GM19395 (cell line): ENCODE measurements around the gene WDR90.
A peak's percentile ranks its signal among the peaks of the same experiment; 100 is the strongest.

Source experiments
- ATAC-seq: cut with Tn5 transposase; IDR thresholded peaks from one replicate; pipeline ENCODE4 v1.9.1; 2021; ENCODE audit warnings: mild to moderate bottlenecking, moderate library complexity; ENCODE audit not compliant: unreplicated experiment

The WDR90 gene

DNA sequence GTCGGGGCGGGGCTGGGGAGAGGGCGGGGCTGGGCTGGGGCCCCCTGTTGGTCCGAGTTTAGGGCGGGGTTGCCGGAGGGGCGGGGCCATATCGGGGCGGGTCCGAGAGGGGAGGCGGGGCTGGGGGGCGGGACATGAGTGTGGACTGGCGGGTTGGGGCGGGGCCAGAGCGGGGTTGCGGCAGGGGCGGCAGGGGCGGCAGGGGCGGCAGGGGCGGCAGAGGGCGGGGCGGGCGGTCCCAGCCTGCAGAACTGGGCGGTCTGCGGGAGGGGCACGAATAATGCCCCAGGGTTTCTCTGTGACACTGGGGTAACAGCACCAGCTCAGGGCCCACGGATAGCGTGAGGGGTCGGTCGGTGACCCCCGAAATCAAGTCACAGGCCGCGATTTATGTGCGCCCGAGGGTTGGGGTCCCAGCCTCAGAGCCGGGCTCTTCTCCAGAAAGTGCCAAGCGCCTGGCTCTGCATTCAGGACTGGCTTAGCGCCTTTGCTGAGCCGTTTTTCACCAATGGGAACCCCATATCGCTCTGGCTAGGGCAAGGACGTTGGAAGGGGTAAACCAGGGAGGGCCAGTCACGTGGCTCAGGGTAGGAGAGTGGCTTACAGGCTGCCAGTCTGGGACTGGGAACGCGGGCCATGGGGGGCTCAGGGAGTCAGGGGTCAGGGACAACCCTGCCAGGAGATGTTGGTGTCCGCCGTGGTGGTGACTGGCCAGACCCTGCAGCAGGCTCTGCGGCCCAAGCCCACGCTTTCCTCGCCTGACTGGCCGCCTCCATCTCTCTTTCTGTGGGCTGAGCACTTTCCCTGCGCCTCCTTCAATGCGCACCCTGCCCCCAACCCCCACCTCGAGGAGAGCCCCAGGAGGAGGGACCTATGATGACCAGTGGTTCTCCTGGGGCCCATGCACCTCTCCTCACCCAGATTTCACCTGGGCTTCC is 11.8 kb upstream of the WDR90 start:
- ATAC-seq: no peak

DNA sequence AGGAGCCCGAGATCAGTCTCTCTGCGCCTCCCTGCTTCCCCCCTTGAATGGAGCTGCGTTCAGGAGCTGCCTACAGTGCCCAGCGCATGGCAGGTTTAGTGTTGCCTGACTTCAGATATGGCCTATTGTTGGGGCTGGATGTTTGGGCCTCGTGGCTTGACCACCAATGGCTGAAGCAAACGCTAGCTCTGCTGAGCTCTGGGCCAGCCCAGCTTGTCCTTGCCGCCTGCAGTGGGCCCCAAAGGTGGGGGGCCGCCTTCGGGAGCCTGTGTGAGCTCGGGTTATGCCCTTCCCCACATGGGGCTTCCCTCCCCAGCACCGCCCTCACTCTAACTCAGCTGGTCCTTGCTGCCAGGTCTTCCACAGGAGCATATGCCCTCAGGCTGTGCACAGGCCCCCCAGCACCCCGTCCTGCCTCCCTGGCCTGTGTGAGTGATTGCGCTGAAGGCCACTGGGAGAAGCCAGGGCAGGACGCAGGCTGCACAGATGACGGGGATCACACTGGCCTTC is 11.1 kb upstream of the WDR90 start:
- no peak for ATAC-seq

DNA sequence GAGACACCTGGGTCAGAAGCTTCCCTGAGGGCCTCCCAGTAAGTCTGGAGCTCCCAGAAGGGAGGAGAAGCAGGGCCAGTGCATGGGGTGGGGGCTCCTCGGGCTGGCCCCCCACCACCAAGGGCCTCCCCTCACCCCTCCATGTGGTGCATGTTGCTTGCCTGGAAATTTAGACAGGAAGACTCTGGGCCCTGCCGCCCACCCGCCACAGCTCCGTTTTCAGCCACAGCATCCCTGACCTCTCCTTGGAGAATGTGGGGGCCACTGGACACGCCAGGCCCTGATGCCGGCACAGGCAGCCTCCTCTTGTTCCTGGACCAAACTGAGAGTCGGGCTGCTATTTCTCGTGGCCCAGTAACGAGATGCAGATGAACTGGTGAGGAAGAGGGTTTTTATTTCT is 10.3 kb upstream of the WDR90 start:
- ATAC-seq: no peak

DNA sequence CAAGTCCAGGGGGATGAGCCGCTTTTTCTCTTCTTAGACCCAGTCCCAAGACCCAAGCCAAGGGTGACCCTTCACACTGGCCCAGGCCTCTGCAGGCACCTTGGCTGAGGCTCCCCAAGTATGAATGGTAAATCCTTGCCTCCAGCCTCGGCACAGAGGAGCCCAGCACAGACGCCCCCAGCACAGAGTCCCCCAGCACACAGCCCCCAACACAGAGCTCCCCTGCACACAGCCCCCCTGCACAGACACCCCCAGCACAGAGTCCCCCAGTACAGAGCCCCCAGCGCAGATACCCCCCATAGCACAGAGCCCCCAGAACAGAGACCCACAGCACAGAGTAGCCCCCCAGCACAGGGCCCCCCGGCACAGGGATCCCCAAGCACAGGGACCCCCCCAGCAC is 8.6 kb upstream of the WDR90 start:
- no peak for ATAC-seq

DNA sequence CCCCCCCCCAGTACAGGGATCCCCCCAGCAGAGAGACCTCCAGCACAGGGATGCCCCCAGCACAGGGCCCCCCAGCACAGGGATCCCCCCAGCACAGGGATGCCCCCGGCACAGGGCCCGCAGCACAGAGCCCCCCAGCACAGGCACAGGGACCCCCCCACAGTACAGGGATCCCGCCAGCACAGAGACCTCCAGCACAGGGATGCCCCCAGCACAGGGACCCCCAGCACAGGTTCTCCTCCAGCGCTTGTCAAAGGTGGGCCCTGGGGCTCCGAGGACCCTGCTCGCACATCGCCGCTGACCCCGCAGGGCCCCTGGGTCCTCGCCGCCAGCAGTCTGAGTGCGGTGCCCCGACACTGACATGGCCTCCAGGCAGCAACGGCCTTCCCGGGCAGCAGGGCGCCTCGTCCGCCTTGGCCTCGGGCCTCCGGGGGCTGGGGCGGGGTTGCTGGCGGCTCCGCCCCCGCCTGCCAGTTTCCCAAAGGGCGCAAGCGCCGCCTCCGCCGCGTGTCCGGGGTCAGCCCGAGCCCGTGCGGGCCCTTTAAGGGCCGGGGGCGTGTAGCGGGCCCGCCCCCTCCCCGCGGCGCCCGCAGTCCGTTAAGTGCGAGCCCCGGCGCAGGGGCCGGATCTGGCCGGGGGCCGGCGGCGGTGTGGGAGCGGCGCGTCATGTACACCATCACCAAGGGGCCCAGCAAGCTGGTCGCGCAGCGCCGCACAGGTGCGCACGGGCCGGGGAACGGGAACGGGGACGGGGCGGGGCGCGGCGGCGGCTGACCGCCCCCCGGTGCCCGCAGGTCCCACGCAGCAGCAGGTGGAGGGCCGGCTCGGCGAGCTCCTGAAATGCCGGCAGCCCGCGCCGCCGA is 7.6 kb upstream of the WDR90 start, which contains the start of gene MCRIP2:
TSS of gene MCRIP2 (plus strand) at position 503 of the 863 bp plus-strand sequence. CDS start at position 667, 164 bp downstream.
- ATAC-seq: peak; percentile 41

DNA sequence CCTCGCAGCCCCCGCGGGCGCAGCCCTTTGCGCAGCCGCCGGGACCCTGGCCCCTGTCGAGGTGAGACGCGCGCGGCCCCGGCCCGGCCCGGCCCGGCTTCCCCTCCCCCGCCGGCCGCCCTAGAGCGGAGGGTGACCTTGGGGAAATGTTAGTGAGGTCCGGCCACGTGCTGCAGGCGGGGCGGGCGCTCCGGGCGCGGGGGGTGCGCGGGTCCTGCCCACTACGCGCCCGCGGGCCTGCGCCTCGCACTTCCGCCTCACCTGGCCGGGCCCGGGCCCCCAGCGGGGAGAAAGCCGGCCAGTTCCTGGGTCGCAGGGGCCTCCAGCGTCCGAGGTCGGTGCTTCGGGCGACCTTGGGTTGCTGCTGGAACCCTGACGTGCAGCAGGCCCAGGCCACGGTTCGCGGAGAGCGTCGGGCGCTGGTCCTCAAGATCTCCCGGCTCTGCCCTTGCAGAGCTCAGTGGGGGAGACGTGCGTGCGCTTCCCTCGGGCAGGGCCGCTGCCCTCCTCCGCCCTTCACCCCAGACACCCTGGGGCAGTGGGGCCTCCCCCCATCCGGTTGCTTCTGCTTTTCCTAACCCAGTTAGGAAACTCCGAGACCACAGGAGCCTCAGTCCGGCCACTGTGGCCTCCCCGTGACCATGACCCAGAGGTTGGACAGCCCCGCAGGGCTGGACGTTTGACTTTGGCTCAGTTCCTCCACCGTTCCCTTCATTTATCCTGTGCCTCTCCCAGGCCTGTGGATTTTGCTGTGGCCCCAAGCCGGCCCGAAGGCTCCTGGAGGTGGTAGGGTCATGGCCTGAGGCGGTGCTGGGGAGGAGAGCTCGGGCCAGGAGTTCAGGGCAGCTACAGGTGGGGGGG is 6.7 kb upstream of the WDR90 start:
- peak; percentile 35 for ATAC-seq

DNA sequence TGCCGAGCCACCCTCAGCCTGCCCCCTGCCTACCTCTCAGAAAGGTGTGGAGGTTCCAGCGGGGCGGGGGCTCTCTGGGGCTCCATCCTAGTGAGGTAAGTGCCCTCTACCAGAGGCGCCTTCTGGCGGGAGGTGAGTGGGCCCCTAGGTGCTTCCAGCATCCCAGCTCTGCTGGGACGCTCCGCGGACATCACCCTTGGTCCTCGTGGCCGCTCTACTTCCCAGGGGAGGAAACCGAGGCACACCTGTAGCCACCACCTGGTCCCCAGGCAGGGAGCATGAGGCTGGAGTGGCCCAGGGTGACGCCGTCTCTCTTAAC is 6.2 kb upstream of the WDR90 start:
- no peak for ATAC-seq

DNA sequence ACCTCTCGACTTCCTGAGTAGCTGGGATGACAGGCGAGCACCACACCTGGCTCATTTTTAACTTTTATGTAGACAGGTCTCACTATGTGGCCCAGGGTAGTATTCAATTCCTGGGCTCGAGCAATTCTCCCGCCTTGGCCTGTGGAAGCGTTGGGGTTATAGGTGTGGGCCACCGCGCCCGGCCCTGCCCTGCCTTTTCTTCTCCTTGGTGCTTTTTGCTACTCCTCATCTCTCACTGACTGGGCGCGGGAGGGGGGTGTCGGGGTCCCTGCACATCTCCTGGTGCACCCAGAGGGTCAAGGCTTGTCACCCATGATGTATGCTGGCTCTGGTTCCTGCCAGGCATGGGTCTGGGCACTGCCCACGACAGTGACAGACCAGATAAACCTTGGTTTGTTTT is 4.6 kb upstream of the WDR90 start:
- no peak for ATAC-seq

DNA sequence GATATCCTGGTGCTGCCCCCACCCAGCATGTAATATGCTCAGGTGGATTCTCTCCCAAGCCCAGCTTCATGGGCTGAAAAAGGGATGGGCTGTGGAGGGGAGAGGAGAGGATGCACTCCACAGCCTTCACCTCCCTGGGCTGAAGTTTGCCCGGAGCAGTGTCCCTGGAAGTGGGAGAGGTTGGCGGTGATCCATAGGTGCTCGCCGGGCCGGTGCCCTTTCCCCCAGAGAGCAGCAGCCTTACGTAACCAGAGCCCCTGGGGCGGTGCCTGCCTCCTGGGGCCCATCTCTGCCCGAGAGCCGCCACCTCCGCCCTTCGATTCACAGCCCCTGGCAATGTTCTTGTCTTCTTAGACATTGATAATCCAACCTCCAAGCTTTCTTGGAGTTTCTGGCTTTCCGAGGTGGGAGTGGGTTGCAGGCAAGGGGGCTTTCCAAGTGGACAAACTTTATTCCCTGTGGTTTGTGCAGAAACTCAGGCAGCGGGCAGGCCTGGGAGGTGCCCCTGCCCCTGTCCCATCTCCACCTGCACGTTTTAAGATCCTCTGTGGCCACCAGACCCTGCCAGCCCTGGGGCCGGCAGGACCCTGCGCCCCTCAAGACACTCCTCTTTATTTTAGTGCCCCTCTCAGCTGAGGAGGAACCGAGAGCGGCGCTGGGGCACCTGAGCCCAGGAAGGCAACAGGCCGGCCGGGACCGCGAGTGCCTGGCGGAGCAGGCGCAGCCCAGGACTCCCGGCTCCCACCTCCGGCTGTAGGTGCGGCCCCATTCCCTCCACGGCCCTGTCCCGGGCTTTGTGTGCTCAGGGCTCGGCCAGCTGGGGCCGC is 3.1 kb upstream of the WDR90 start:
- ATAC-seq: no peak

DNA sequence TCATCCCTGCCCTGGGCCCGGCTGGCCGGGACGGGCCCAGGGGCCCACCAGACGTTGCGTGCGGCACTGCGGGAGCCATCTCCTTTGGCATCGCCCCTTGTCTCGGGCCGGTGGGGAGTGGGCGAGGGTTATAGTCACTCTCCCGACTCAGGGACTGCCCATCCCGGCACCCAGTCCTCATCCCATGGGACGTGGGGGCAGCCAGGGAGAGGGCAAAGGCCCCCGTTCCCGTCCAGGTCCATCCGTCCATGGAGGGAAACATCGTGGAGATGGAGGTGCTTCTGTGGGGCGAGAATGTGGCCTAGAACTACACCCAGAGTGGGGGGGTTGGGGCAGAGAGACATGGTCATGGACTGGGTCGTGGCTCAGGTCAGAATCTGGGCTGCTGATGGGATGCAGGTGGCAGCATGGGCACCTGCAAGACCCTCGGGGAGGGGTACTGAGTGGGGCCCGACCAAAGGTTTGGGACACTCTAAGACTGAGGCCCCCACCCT is 2.4 kb upstream of the WDR90 start:
- no peak for ATAC-seq

DNA sequence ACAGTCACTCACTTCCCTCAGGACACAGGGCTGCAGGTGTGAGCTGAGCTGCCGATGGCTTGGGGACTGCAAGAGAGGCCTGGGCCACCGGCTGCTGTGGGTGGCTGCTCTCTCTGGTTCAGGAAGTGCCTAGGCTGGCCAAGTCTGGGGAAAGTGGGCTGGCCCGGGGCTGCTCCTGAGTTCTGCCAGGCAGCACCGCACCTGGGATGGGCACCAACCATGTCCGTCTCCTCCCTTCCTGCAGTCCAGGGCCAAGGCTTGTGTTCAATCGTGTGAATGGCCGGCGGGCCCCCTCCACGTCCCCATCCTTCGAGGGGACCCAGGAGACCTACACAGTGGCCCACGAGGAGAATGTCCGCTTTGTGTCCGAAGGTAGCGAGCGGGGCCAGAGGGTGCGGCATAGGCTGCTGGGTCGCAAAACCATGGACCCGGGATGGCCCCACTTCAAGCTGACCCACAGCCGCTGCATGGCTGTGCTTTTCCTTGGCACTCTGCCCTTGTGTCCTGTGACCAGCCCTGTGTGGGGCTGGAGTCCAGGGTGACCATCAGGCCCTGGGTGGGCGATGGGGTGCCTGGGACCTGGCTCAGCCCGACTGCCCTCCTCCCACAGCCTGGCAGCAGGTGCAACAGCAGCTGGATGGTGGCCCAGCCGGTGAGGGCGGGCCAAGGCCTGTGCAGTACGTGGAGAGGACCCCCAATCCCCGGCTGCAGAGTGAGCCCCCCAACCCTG is 1.8 kb upstream of the WDR90 start:
- ATAC-seq: no peak

DNA sequence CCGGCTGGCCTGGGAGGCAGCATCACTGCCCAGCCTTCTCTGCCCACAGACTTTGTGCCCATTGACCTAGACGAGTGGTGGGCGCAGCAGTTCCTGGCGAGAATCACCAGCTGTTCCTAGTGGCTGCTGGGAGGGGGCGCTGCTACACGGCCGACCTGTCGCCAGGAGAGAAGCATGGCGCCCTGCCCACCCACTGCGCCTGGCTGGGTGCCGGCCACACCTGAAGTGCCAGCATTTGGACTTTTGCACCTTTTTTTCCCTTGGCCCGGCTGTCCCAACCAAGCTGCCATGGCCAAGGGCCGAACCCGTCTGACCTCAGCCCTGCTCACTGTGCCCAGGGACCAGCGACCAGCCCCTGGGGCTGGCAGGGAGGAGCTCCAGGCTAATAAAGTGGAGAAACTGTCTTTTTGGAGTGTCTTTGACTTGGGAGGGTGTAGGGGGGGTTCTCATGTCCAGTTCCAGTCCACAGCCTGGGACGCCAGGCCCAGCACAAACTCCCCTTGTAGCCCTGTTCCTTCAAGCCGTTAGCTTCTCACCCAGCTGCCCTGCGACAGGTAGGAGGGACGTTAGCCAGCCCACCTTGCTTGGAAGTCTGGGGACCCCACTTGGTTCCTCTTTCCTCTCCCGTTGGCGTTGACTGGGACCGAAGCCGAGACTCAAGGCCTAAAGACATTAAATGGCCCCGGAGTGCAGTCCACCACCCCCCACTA is 939 bp upstream of the WDR90 start:
- ATAC-seq: no peak

DNA sequence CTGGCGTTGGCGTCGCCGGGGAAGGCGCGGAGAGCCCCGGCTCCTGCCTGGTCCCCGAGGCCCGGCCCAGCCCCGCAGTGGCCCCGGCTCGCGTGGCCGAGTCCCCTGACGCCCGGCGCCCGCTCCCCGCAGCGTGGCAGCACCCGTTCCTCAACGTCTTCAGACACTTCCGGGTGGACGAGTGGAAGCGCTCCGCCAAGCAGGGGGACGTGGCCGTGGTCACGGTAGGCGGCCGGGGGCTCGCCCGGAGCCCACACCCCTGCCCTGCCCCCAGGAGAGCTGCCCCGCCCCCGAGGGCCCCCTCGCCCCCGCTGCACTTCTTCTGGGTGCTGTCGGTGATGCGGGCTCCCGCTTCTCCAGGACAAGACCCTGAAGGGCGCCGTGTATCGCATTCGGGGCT is 466 bp downstream of the WDR90 start:
- ATAC-seq: no peak

DNA sequence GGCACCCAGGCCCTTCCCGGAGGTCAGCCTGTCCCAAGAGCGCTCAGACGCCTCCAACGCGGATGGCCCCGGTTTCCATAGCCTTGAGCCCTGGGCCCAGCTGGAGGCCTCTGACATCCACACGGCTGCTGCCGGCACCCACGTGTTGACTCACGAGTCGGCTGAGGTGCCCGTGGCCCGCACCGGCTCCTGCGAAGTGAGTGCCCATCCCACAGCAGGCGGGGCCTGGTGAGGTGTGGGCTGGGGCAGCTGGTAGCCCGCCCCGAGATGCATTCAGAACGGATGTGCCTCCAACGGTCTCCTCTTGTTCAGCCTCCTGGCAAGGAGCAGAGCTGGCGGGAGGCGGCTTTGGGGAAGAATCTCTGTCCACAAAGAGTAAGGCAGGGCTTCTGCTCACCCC is 2.7 kb downstream of the WDR90 start:
- ATAC-seq: no peak

DNA sequence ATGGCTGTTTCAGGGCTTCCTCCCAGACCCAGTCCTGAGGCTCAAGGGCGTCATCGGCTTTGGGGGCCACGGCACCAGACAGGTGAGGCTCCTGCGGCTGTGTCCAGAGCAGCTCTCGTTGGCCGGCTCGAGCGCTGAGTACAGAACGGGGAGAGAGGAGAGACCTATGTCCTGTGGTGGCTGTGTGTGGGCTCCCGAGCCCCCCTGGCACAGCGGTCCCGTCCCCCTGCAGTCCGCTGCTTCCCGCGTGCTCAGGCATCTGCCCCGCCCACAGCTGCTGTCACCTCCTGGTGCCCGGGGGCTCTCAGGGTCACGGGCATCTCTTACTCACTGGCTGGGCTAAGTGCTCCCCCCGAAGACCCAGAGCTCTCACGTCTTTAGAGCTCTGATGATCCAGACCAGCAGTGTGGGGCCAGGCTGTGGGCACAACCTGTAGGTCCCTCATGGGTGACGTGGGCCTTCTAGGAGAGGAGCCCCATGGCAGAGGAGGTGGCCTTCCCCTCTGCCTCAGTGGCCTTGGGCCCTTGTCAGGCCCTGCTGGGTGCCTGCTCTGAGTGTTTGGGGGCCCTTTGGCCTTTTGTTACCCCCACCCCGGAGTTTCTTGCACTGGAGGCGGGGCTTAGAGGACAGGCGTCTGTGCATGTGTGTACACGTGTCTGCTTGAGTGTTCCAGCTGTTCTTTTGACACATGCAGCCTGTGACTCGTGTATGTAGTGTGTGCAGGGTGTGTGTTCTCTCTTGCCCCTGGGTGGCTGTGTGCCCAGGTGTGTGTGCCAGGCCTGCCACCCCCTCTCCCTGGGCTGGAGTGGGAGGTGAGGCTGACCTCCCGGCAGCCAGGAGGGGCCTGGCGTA is 3.5 kb downstream of the WDR90 start:
- ATAC-seq: no peak

DNA sequence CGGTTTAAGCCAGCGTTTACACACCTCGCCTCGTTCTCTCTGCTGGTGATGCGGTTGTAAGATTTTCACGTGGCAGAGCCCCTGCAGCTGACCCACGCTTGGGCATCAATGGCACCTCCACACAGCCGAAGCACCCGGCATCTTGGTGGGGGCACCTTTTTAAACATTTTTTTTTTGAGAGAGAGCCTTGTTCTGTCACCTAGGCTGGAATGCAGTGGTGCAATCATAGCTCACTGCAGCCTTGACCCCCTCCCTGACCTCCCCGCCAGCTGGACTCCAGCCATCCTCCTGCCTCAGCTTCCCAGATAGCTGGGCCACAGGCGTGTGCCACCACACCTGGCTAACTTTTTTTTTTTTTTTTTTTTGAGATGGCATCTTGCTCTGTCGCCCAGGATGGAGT is 4.9 kb downstream of the WDR90 start:
- no peak for ATAC-seq

DNA sequence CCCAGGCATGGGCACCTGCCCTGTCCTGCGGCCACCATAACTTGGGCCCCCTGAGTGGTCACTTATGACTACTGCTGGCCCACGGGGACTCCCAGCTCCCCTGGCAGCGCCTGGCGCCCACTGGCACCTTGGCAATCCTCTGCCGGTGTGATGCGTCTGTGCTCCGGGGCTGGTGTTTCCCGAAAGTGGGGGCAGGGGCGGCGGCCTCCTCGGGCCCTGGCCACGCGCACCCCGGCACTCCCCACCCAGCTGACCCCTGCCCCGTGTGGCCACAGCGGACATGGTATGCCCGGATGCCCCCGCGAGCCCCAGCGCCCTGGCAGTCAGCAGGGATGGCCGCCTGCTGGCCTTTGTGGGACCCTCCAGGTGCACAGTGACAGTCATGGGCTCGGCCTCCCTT is 8.3 kb downstream of the WDR90 start:
- no peak for ATAC-seq
